Trophoblast cell (in vitro differentiated cells and primary cell): Measurements from ENCODE around the gene AKR1C3. TPM values are rescaled to one million over a fixed set of nuclear protein-coding genes. Genes with fewer than 3 reads are reported as not detected.
"Not testable (repeated sequence)": the region's sequence is repeated elsewhere in the genome, so short reads cannot be mapped to it uniquely, and the experiment has no call there.

Source experiments
- DNase-seq, 2 donors: peaks; one replicate each; pipeline ENCODE4 v3.0.0-alpha.2; 2016
- H2AFZ ChIP-seq: 2 replicates; pipeline ENCODE4 v1.6.1; 2013; ENCODE audit warnings: low read length, moderate library complexity, mild to moderate bottlenecking; ENCODE audit not compliant: insufficient read depth, poor library complexity
- H2AK5ac ChIP-seq: 2 replicates; pipeline ENCODE4 v1.6.1; 2013; ENCODE audit warnings: mild to moderate bottlenecking, low read length
- H2BK120ac ChIP-seq: 2 replicates; pipeline ENCODE4 v1.6.1; 2013; ENCODE audit warnings: low read length, mild to moderate bottlenecking, moderate library complexity; ENCODE audit not compliant: insufficient read depth, poor library complexity
- H2BK12ac ChIP-seq: 2 replicates; pipeline ENCODE4 v1.6.1; 2013; ENCODE audit warnings: mild to moderate bottlenecking, low read length, moderate library complexity
- H2BK5ac ChIP-seq: 2 replicates; pipeline ENCODE4 v1.6.1; 2013; ENCODE audit warnings: low read length, low read depth, moderate library complexity, mild to moderate bottlenecking; ENCODE audit not compliant: poor library complexity
- H3K14ac ChIP-seq: 2 replicates; pipeline ENCODE4 v1.6.1; 2013; ENCODE audit warnings: mild to moderate bottlenecking, low read length
- H3K18ac ChIP-seq: 2 replicates; pipeline ENCODE4 v1.6.1; 2013; ENCODE audit warnings: mild to moderate bottlenecking, low read length
- H3K23ac ChIP-seq: 2 replicates; pipeline ENCODE4 v1.6.1; 2013; ENCODE audit warnings: low read length
- H3K27ac ChIP-seq: 2 replicates; pipeline ENCODE4 v1.5.1; 2013; ENCODE audit warnings: low read depth, mild to moderate bottlenecking, inconsistent platforms, low read length, moderate library complexity
- H3K27me3 ChIP-seq: 2 replicates; pipeline ENCODE4 v1.6.1; 2013; ENCODE audit warnings: inconsistent platforms, mild to moderate bottlenecking, low read length, moderate library complexity; ENCODE audit not compliant: insufficient read depth
- H3K36me3 ChIP-seq, 2 experiments: 1 replicate in 1 of 2; 2 replicates in 1 of 2; pipeline ENCODE4 v1.6.1; 2013; ENCODE audit warnings: low read length in 2 of 2, mild to moderate bottlenecking in 2 of 2, moderate library complexity in 1 of 2; ENCODE audit not compliant: insufficient read depth in 2 of 2, control insufficient read depth in 1 of 2
- H3K4ac ChIP-seq: 2 replicates; pipeline ENCODE4 v1.6.1; 2013; ENCODE audit warnings: low read depth, mild to moderate bottlenecking, low read length, moderate library complexity
- H3K4me1 ChIP-seq, 2 experiments: 1 replicate in 1 of 2; 2 replicates in 1 of 2; pipeline ENCODE4 v1.6.1; 2013; ENCODE audit warnings: low read length in 2 of 2, mild to moderate bottlenecking in 2 of 2, moderate library complexity in 1 of 2; ENCODE audit not compliant: insufficient read depth in 2 of 2, control insufficient read depth in 1 of 2
- H3K4me2 ChIP-seq: 2 replicates; pipeline ENCODE4 v1.6.1; 2013; ENCODE audit warnings: inconsistent platforms, mild to moderate bottlenecking, low read length, moderate library complexity
- H3K4me3 ChIP-seq: 2 replicates; pipeline ENCODE4 v1.5.1; 2013; ENCODE audit warnings: mild to moderate bottlenecking, low read depth, low read length, inconsistent platforms
- H3K79me1 ChIP-seq: one replicate; pipeline ENCODE4 v1.6.1; 2013; ENCODE audit warnings: low read length
- H3K79me2 ChIP-seq: 2 replicates; pipeline ENCODE4 v1.6.1; 2013; ENCODE audit warnings: low read length, mild to moderate bottlenecking; ENCODE audit not compliant: control insufficient read depth, insufficient read depth, poor library complexity
- H3K9ac ChIP-seq: 2 replicates; pipeline ENCODE4 v1.6.1; 2013; ENCODE audit warnings: mild to moderate bottlenecking, low read length
- H3K9me3 ChIP-seq: 2 replicates; pipeline ENCODE4 v1.6.1; 2013; ENCODE audit warnings: low read depth, mild to moderate bottlenecking, control low read depth, inconsistent platforms, low read length; ENCODE audit not compliant: insufficient read depth
- H4K12ac ChIP-seq: 2 replicates; pipeline ENCODE4 v1.6.1; 2013; ENCODE audit warnings: low read depth, mild to moderate bottlenecking, low read length, moderate library complexity
- H4K8ac ChIP-seq: 2 replicates; pipeline ENCODE4 v1.6.1; 2013; ENCODE audit warnings: low read depth, mild to moderate bottlenecking, low read length, moderate library complexity
- H4K91ac ChIP-seq: one replicate; pipeline ENCODE4 v1.6.1; 2013; ENCODE audit warnings: low read depth, mild to moderate bottlenecking, low read length, moderate library complexity
- WGBS: extraction: QIAGEN DNeasy Blood & Tissue Kit; methylation state at CpG from one replicate; pipeline ENCODE4 v1.1.7; 2013; ENCODE audit warnings: missing lambda C conversion rate; ENCODE audit not compliant: insufficient read length, insufficient coverage; ENCODE audit errors: extremely low coverage; 5-methylcytosine and 5-hydroxymethylcytosine counted together
- polyA plus RNA-seq: library from polyadenylated mRNA; stranded (reverse); fragments of 200-250 nt; gene quantifications from 2 replicates; pipeline ENCODE4 v1.2.3, GENCODE V29; 2013

AKR1C3 gene
- polyA plus RNA-seq: 1.4 TPM in 2 replicates

- H3K9ac ChIP-seq: no peak within 1 kb of the TSS
- H3K4me3 ChIP-seq: no peak within 1 kb of the TSS
Observed at GRCh38 chr10:5094265-5095205, at the start of gene AKR1C3. Gene AKR1C3 (plus strand): TSS chr10:5094414. CDS start chr10:5094445, 31 bp downstream.

GRCh38 chr10:5045095-5045494 lies 49.1 kb upstream of the AKR1C3 start:
- no peak overlapping the region for H3K14ac ChIP-seq
- H3K27me3 ChIP-seq: no peaks in the 10 kb centered on the region
- H2BK5ac ChIP-seq: no peak overlapping the region
- no peak overlapping the region for H2AFZ ChIP-seq
- no peak overlapping the region for H2BK120ac ChIP-seq
- no peaks in the 10 kb centered on the region for H3K79me1 ChIP-seq
- H3K4ac ChIP-seq: no peak overlapping the region
- DNase-seq: peak; percentile 29 to 30
- H3K9me3 ChIP-seq: no peaks in the 10 kb centered on the region
- H3K4me2 ChIP-seq: no peak overlapping the region
- H2BK12ac ChIP-seq: no peak overlapping the region
- H3K4me3 ChIP-seq: no peak overlapping the region
- H3K27ac ChIP-seq: no peak overlapping the region
- H3K23ac ChIP-seq: no peak overlapping the region
- no peak overlapping the region for H3K9ac ChIP-seq
- H3K79me2 ChIP-seq: no peaks in the 10 kb centered on the region
- H3K4me1 ChIP-seq: no peaks in the 10 kb centered on the region
- no CpG with 5 or more reads among the region's 9 CpGs for WGBS
- H3K18ac ChIP-seq: no peak overlapping the region
- no peaks in the 10 kb centered on the region for H3K36me3 ChIP-seq
- no peak overlapping the region for H4K91ac ChIP-seq
- no peak overlapping the region for H2AK5ac ChIP-seq
- no peak overlapping the region for H4K12ac ChIP-seq
- H4K8ac ChIP-seq: no peak overlapping the region

More at GRCh38 chr10:5094265-5095205, at the start of gene AKR1C3:
- Histone ChIP-seq H3K18ac (no peak within 1 kb of the TSS), H3K14ac (no peak within 1 kb of the TSS), H3K4me2 (peak within 1 kb of the TSS; percentile 8), H3K27me3 (no peaks in the 10 kb centered on the region), H3K36me3 (no peaks in the 10 kb centered on the region), H3K9me3 (no peaks in the 10 kb centered on the region), H2BK120ac (no peak within 1 kb of the TSS), H4K8ac (no peak within 1 kb of the TSS), H2AK5ac (no peak within 1 kb of the TSS), H3K79me2 (no peaks in the 10 kb centered on the region), H4K12ac (no peak within 1 kb of the TSS), H4K91ac (no peak within 1 kb of the TSS), H3K4me1 (no peaks in the 10 kb centered on the region), H2AFZ (no peak within 1 kb of the TSS), H3K23ac (no peak within 1 kb of the TSS), H3K27ac (no peak within 1 kb of the TSS), H3K4ac (no peak within 1 kb of the TSS), H2BK12ac (no peak within 1 kb of the TSS), H3K79me1 (no peaks in the 10 kb centered on the region), H2BK5ac (no peak within 1 kb of the TSS)
- peak in 1 of 2 donors; percentile 31 for DNase-seq
- WGBS: no CpG with 5 or more reads among the region's 9 CpGs

GRCh38 chr10:5046410-5046809 lies 47.8 kb upstream of the AKR1C3 start:
- Histone ChIP-seq H3K4me1 (no peaks in the 10 kb centered on the region), H3K4ac (no peak overlapping the region), H4K12ac (no peak overlapping the region), H2AK5ac (no peak overlapping the region), H2BK120ac (no peak overlapping the region), H3K4me3 (no peak overlapping the region), H2AFZ (no peak overlapping the region), H3K79me1 (no peaks in the 10 kb centered on the region), H3K27me3 (no peaks in the 10 kb centered on the region), H2BK5ac (no peak overlapping the region), H3K27ac (no peak overlapping the region), H2BK12ac (no peak overlapping the region), H3K4me2 (no peak overlapping the region), H3K9me3 (no peaks in the 10 kb centered on the region), H3K23ac (no peak overlapping the region), H3K18ac (no peak overlapping the region), H4K91ac (no peak overlapping the region), H3K79me2 (no peaks in the 10 kb centered on the region), H4K8ac (no peak overlapping the region), H3K9ac (no peak overlapping the region), H3K36me3 (no peaks in the 10 kb centered on the region), H3K14ac (no peak overlapping the region)
- DNase-seq: no peak
- WGBS: no CpG with 5 or more reads among the region's 6 CpGs

- H3K18ac ChIP-seq, H3K4me2 ChIP-seq, H2BK5ac ChIP-seq, H4K91ac ChIP-seq, H4K12ac ChIP-seq, H4K8ac ChIP-seq, H2AFZ ChIP-seq, H3K4me3 ChIP-seq, DNase-seq, H2BK12ac ChIP-seq, H2AK5ac ChIP-seq, H3K9me3 ChIP-seq, H3K79me2 ChIP-seq, H3K9ac ChIP-seq, H3K27me3 ChIP-seq, H3K79me1 ChIP-seq, H3K4ac ChIP-seq, H3K14ac ChIP-seq, H3K36me3 ChIP-seq, H3K4me1 ChIP-seq, H3K27ac ChIP-seq, H3K23ac ChIP-seq, H2BK120ac ChIP-seq: not testable (repeated sequence)
- no CpG with 5 or more reads among the region's 5 CpGs for WGBS
Observed at GRCh38 chr10:5047055-5047454, 47.2 kb upstream of the AKR1C3 start.
